NCI-H1105 (cell line): Measurements from ENCODE around the gene VCAN.
A peak's percentile ranks its signal among the peaks of the same experiment; 100 is the strongest.
"Not testable (repeated sequence)": the region's sequence is repeated elsewhere in the genome, so short reads cannot be mapped to it uniquely, and the experiment has no call there.

ENCODE experiments used
- DNase-seq: peaks from one replicate; lab custom pipeline; 2025; lab: John Stamatoyannopoulos, UW

VCAN gene

DNA sequence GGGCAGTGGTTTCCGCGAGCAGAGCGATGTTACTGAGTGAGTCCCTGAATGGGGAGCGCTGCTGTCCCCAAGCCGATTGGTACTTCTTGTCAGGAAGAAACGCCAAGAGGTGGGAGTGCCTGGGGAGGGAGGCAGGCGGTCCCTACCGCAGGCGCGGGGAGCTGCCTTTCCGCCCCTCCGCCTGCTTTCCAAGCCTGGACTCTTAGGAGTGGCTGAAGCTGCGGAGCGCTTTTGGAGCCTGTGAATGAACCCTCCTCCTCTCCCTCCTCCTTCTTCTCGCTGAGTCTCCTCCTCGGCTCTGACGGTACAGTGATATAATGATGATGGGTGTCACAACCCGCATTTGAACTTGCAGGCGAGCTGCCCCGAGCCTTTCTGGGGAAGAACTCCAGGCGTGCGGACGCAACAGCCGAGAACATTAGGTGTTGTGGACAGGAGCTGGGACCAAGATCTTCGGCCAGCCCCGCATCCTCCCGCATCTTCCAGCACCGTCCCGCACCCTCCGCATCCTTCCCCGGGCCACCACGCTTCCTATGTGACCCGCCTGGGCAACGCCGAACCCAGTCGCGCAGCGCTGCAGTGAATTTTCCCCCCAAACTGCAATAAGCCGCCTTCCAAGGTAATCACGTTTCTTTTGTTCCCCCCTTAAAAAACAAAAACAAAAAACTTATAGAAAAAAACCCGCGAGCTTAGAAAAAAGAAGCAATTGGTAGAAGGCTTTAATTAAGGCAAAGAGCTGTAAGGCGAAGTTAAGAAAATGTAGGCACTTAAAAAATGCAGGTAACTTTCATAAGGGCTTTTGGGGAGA, at the start of gene VCAN:
VCAN (plus strand) TSS at position 340 of the 808 bp plus-strand sequence. CDS start 11,775 bp downstream, outside the sequence.
- no peak for DNase-seq

DNA sequence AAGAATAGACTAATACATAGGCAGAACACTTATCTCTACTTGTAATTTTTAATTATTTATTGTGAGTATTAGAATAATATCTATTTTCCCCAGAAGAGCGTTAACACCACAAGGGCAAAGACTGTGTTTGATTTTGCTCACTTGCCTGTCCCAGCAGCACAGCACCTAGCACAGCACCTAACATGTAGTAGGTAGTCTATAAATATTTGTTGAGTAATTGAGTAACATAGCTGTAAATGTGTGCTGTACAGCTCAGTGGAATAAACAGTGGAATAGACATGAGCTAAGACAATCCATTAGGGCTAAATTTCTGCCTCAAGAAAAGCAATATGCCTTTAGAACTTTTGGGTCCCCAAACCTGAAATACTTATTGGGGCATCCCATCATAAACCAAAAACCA, 49.3 kb upstream of the VCAN start:
- DNase-seq: no peak

DNA sequence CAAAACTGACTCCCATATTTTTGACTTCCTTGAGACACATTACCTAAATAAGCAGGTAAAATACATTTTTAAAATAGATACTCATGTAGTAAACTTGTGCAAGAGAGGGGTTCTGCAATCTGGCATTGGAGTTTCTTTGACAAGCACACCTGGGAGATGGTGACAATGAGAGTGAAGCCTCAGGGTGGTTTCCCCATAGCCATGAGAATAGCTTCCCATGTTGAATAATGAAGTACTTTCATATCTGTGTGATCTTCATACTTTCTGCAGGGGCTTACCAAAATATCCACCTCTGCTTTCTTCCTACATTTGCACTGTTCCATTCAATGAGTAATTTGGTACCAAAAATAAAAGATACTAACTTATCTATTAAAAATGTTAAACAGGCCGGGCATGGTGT, 44.7 kb upstream of the VCAN start:
- DNase-seq: no peak

- no peak for DNase-seq
Measured at GRCh38 chr5:83428126-83428525, 43.4 kb upstream of the VCAN start.

DNA sequence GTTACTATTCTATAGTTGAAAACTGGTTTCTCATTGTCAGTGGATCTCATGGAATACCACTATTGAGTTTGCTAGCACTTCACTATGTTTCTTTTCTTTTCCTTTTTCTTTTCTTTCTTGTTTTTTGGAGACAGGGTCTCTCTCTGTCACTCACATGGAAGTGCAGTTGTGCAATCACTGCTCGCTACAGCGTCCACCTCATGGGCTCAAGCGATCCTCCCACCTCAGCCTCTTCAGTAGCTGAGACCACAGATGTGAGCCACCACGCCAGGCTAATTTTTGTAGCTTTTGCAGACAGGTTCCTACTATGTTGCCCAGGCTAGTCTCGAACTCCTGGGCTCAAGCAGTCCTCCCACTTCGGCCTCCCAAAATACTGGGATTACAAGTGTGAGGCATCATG, 42.7 kb upstream of the VCAN start:
- no peak for DNase-seq

DNA sequence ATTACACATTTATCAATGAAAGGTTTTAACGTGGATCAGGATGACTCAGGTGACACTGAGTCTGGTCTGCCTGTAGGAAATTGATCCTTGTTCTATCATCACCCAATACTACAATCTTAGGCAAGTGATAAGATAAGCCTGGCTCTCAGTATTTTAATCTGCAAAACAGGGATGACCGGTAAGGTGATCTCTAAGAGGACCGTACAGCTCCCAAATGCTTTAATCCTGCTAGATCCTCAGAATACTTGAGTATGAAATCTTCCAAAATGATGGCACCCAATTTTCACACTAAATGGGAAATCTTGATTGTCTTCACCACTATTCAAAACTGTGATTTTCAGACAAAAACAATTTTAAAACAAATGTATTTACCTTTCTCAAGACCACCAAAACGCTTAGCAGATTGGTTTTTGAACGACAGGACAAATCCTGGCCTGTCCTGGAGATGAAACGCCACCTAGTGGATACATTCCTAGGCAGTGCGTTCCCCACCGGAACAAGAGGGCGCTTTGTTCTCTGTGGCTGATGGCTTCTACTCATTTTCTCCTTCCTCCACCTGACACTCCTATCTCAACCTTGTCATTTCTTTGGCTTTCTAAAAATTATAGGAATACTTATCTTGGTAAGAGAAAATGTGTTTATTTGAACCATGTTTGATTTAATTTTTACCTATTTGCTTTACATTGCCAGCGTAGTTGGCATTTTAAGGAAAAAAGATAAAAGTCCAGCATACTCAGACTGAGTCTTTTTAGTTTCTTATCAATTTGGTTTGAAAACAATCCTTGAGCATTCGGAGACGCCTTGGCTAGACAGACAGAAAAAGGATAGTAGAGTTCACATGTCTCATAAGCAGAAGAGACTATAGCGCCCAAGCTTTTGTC, 41.2 kb upstream of the VCAN start:
- DNase-seq: peak; percentile 23

DNA sequence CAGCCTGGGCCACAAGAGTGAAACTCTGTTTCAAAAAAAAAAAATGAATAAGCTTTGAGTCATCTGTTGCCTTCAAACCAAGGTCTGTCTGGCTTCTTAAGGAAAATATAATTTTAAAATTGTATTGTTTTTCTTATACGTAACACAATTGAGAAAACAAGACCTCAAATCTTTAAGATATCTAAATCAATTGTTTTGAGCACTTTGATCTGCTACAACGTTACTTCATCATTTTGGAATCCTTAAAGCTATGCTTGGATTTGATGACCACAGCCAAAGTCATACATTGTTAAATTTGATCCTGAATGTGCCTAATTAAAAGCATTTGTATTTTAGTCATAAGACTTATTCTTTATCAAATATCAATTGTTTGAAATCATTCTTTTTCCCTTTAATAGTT, 37.7 kb upstream of the VCAN start:
- DNase-seq: no peak

DNA sequence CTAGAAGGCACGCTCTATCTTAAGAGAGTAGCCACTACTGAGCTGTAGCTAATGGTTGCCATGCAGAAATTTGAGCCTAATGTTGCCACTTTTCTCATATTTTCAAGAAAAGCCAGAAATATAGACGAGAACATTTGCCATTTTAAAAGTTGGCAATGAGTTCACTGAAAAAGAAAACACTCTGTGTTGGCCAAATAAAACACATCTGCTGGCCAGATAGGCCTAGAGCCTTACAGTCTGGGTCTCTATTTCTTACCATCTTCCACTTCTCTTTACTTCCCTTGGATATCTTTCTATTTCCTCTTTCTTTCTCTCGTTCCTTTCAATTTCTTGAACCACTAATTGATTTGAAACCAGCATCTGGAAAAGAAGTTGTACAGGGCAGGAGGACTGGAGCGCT, 36.6 kb upstream of the VCAN start:
- no peak for DNase-seq

GRCh38 chr5:83436276-83436675, 35.3 kb upstream of the VCAN start:
- DNase-seq: no peak

GRCh38 chr5:83437697-83438096, 33.8 kb upstream of the VCAN start:
- DNase-seq: not testable (repeated sequence)

DNA sequence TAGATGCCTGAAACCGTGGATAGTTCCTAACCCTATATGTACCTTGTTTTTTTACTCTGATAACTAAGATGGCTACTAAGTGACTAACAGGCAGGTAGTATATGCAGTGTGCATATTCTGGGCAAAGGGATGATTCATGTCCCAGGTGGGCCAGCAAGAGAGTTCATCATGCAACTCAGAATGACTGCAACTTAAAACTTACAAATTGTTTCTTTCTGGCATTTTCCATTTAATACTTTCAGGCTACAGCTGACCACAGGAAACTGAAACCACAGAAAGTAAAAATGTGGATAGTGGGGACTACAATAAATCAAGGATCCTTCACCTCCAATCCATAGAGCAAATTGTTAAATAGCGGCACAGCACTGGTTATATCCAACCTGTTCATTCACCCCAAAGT, 30.7 kb upstream of the VCAN start:
- DNase-seq: no peak

GRCh38 chr5:83441747-83442146, 29.8 kb upstream of the VCAN start:
- no peak for DNase-seq

GRCh38 chr5:83443534-83443933, 28.0 kb upstream of the VCAN start:
- DNase-seq: no peak

DNA sequence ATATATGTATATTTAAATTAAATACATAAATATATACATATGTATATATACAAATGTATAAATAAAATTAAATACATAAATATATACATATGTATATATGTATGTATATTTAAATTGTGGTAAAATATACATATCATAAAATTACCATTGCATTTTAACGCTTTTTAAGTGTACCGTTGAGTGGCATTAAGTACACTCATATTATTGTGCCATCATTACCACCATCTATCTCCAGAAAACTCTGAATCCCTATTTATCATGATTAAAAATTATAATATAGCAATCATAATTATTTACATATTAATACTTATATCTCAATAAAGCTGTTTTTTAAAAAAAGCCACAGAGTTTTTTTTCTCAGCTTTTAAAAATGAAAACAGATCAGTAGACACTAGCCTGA, 27.1 kb upstream of the VCAN start:
- no peak for DNase-seq

DNA sequence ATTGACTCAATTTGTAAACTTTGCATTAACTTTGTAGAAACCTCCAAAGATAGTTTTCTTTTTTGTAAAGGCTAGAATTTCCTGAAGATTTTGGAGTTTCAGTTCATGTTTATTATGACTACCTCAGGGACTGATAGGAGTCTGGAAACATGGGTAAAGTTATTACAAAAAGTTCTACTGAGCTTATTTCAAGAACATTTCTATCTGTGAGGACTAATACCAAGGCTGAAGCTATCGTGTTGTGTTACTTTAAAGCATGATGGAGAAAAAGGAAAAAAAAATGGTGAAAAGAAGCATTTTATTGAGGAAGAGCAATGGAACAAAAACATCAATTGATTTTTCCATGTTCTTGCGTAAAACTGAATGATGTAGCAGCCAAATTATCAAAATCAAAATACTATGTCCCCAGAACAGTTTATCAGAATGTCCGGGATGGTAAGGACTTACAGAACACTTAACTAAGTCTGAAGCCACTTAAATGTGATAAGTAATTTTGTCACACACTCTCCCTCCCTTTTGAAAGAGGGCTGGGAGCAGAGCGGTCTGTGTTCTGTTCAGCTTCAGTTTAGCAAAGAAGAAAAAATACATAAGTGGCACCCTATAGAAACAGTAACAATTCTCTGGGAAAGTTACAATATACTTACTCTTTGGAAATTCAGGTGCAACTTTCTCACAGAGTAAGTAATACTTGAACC, 25.1 kb upstream of the VCAN start:
- no peak for DNase-seq

DNA sequence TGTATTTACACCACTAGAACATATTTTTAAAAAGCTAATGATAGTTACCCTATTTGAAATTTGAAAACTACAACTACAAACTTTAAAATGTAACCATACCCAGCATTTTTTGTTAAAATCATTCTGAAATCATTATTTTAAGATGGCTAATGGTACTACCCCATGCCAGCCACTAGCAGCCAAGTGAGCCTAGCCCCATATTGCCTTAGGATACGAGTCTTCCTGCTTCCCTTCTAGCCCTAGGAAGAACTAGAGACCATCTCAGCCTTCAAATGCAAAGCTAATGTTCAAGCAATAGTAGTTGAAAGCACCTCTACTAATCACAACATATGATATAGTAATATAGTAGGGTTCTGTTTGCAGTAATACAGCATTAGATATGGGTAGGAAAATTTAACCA, 24.0 kb upstream of the VCAN start:
- DNase-seq: no peak

GRCh38 chr5:83450183-83450966, 21.2 kb upstream of the VCAN start:
- no peak for DNase-seq

GRCh38 chr5:83450967-83451248, 20.6 kb upstream of the VCAN start:
- no peak for DNase-seq

DNA sequence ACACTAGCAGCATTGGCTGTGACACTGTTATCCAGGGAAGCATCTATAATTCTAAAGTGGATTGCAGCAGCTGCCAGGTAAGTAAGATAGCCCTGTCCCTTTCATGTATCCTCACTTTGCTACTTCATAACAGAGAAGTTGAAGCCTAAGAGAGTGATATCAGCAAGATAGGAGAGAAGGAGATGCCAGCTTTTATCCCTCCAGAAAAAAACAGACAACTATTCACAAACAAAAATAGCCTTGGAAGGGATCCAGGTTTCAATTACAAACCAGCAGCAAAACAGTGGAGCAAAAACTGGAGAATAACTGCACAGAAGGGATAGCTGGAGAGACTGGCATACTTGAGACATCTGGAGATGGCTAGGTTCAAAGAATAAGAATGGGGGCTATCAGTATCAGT, 19.6 kb upstream of the VCAN start:
- no peak for DNase-seq

DNA sequence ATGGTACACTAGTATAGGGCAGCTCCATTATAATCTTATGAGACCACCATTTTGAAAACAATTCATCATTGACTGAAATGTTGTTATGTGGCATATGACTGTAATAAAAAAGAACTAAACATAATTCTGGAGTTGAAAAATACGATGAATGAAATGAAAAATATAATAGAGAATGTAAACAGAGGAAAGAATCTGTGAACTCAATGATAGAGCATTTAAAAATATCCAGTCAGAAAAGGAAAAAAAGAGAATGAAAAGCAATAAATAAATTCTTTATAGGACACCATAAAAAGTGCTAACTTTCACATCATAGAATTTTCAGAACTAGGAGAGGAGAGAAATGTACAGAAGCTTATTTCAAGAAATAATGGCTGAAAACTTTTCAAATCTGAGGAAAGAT, 17.6 kb upstream of the VCAN start:
- no peak for DNase-seq

DNA sequence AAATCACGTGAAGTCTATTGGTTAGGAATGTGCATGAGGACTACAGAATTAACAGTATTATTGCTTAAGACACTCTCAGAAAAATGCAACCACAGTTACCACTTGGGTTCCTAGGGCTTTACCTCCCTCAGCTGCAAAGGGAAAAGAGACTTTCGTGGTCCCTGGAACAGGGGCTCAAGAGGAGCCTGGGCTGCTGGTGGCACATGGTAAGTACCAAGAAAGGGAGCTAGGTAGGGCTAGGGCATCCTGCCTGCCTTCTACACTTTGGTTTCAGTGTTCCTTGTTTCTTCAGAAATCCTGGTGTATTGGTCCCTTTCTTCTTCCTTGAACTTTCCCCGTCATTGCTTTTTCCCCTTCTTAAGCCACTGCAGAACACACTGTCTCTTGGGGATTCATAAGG, 7.3 kb upstream of the VCAN start:
- no peak for DNase-seq

GRCh38 chr5:83467371-83468035, 4.0 kb upstream of the VCAN start:
- no peak for DNase-seq
